ENCODE measurements around the gene IGFL4.
"Not testable (repeated sequence)": the region's sequence is repeated elsewhere in the genome, so short reads cannot be mapped to it uniquely, and the experiment has no call there.

IGFL4 gene

GRCh38 chr19:46040952-46041500 is at the start of gene IGFL4:
TSS of gene IGFL4 (minus strand) at chr19:46041002. CDS start at chr19:46040962, 40 bp downstream.
- DNase-seq: no peak

GRCh38 chr19:46090444-46090843 is 49.6 kb upstream of the IGFL4 start:
- no peak for DNase-seq

GRCh38 chr19:46089432-46089831 is 48.6 kb upstream of the IGFL4 start:
- DNase-seq: no peak

GRCh38 chr19:46088101-46088500 is 47.3 kb upstream of the IGFL4 start:
- no peak for DNase-seq

GRCh38 chr19:46085888-46086287 is 45.1 kb upstream of the IGFL4 start:
- DNase-seq: no peak

- DNase-seq: no peak
These were observed 41.9 kb upstream of the IGFL4 start for GRCh38 chr19:46082728-46083050.

- peak; percentile 46 for DNase-seq
These were observed 41.3 kb upstream of the IGFL4 start for GRCh38 chr19:46081928-46082727.

- no peak for DNase-seq
These were observed 39.8 kb upstream of the IGFL4 start for GRCh38 chr19:46080561-46080960.

GRCh38 chr19:46079576-46079975 is 38.8 kb upstream of the IGFL4 start:
- no peak for DNase-seq

- DNase-seq: not testable (repeated sequence)
These were observed 38.0 kb upstream of the IGFL4 start for GRCh38 chr19:46078573-46079332.

GRCh38 chr19:46077815-46078167 is 37.0 kb upstream of the IGFL4 start:
- no peak for DNase-seq

GRCh38 chr19:46076951-46077814 is 36.4 kb upstream of the IGFL4 start:
- peak; percentile 57 for DNase-seq

- no peak for DNase-seq
These were observed 35.5 kb upstream of the IGFL4 start for GRCh38 chr19:46076031-46076880.

GRCh38 chr19:46073268-46073922 is 32.6 kb upstream of the IGFL4 start:
- DNase-seq: no peak

GRCh38 chr19:46069806-46070341 is 29.1 kb upstream of the IGFL4 start:
- no peak for DNase-seq

- peak; percentile 17 for DNase-seq
These were observed 27.8 kb upstream of the IGFL4 start for GRCh38 chr19:46068345-46069258.

- no peak for DNase-seq
These were observed 26.9 kb upstream of the IGFL4 start for GRCh38 chr19:46067691-46068090.

GRCh38 chr19:46066471-46066870 is 25.7 kb upstream of the IGFL4 start:
- DNase-seq: no peak

- DNase-seq: no peak
These were observed 24.8 kb upstream of the IGFL4 start for GRCh38 chr19:46065486-46066071.

GRCh38 chr19:46063201-46063600 is 22.4 kb upstream of the IGFL4 start:
- DNase-seq: no peak

Measured in RPMI8226 (cell line).